Mammary epithelial cell (primary cell): Measurements from ENCODE around the gene DGKI.

Experiments used
- EZH2 ChIP-seq: IDR thresholded peaks from 2 replicates; pipeline ENCODE4 v1.6.1; 2012; ENCODE audit warnings: low read length, inconsistent platforms, borderline replicate concordance
- TF ChIP-seq, protein P1 (sequence below), 2 donors: IDR thresholded peaks in 1 of 2; conservative IDR thresholded peaks in 1 of 2; 2 replicates each; pipeline ENCODE4 v1.5.1; 2011 to 2012; ENCODE audit warnings: inconsistent platforms in 2 of 2, low read length in 2 of 2, mild to moderate bottlenecking in 2 of 2, control low read depth in 1 of 2, low read depth in 1 of 2; ENCODE audit not compliant: insufficient read depth in 1 of 2; ENCODE audit errors: extremely low read depth in 1 of 2

DNA sequence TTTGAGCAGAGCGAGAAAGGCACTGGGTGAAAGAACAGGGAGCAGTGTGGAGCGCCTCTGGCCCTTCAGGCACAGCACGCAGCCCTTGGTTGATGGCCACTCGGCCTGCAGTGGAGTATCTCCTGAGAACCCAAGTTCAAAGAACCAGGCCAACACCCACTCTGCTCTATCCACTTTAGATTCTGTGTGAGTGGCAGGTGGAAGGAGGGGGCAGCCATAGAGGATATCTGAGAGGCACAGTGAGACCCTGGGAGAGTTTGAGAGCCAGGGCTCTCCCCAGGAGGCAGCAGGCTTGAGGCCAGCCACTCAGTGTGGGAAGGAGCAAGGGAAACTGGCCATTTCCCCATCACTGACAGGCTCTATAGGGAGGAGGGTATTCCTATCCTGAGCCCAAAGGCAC is 450.7 kb downstream of the DGKI start:
- TF ChIP-seq, protein P1, sequence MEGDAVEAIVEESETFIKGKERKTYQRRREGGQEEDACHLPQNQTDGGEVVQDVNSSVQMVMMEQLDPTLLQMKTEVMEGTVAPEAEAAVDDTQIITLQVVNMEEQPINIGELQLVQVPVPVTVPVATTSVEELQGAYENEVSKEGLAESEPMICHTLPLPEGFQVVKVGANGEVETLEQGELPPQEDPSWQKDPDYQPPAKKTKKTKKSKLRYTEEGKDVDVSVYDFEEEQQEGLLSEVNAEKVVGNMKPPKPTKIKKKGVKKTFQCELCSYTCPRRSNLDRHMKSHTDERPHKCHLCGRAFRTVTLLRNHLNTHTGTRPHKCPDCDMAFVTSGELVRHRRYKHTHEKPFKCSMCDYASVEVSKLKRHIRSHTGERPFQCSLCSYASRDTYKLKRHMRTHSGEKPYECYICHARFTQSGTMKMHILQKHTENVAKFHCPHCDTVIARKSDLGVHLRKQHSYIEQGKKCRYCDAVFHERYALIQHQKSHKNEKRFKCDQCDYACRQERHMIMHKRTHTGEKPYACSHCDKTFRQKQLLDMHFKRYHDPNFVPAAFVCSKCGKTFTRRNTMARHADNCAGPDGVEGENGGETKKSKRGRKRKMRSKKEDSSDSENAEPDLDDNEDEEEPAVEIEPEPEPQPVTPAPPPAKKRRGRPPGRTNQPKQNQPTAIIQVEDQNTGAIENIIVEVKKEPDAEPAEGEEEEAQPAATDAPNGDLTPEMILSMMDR (conservative IDR thresholded peaks at IDR 0.05 in 1 of 2, IDR thresholded peaks at IDR 0.05 in 1 of 2; ENCODE audit: extremely low read depth in 1 of 2, insufficient read depth in 1 of 2, low read depth in 1 of 2, low read length in 2 of 2) = no peak
- TF ChIP-seq EZH2 = no peak
